ENCODE measurements around the gene TCEAL3.
"Not testable (repeated sequence)": the region's sequence is repeated elsewhere in the genome, so short reads cannot be mapped to it uniquely, and the experiment has no call there.

The TCEAL3 gene

DNA sequence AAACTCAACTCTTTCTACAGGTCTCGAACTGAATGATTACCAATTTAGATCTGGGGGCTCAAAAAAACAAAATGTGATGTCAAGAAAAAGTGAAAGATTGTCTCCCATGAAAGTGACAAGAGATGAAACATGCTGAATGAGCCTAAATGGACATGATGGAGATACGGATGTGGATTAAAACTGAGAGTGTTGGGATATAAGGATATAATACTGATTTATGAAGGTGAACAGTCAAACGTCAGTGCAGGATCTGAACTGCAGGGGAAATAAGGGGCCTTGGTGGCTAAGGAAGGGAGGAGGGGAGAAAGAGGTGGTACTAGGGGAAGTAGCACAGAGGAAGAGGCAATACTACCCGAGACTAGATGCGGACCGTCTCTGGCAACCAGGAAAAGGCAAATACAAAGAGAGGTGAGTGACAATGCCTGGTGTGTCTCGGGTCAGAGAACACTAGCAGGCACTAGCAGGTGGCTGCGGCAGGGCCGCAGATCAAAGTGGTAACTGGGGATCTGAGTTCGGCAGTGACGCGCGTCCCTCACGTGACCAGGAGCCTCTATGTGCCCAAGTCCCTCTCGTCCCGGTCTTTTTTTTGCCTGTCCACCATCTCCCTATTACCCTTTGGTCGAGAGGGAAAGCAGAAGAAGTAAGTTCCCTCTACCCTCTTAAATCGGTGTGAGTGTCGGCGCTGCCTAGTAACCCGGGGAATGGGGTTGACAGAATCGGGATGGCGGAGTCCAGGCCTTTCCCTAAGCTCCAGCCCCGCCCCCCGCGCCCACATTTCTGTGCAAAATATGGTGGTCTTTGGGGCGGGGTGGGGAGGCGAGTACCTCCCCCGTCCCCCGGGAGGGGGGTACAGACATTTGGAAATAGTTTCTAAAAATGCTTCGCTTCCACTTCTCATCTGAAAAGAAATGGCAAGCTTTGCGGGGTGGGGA, 20.9 kb downstream of the TCEAL3 start, which contains the start of gene TCEAL1:
TCEAL1 (plus strand) TSS at position 590 of the 932 bp plus-strand sequence. CDS start 942 bp downstream, outside the sequence.
- FAIRE-seq, result no peak

DNA sequence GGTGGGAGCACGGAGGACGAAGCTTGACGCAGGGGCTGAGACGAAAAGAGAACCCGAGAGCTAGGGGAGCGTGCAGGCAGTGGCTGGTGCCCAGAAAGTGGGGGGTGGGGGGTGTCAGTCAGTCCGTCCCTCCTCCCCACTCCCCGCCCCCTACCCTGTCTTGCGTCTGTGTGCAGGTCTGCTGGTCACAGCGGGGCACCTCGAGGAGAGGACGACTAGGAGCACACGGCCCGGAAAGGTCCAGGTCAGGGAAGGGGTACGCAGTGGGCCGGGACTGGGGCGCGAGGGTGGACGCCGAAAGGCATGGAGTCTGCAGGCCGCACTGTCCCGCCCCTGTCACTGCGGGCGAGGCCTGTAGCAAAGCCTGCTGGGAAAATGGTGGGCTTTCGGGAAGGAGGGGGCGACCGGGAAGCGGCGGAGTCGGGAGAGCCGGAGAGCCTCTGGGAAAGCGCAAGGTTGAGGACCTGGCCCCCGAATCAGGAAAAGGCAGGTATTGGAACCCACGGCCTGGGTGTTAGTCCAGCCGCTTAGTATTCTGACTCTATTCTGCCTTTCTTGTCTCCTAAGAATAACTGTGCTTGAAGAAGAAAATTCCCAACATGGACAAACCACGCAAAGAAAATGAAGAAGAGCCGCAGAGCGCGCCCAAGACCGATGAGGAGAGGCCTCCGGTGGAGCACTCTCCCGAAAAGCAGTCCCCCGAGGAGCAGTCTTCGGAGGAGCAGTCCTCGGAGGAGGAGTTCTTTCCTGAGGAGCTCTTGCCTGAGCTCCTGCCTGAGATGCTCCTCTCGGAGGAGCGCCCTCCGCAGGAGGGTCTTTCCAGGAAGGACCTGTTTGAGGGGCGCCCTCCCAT, 21.8 kb downstream of the TCEAL3 start:
- FAIRE-seq, result no peak

DNA sequence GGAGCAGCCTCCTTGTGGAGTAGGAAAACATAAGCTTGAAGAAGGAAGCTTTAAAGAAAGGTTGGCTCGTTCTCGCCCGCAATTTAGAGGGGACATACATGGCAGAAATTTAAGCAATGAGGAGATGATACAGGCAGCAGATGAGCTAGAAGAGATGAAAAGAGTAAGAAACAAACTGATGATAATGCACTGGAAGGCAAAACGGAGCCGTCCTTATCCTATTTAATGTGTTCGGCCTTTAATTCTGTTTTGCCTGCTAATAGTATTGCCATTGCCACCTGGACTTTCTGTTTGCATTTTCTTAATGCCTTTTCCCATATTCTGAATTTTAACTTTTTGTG, 22.4 kb downstream of the TCEAL3 start:
- no peak for FAIRE-seq

DNA sequence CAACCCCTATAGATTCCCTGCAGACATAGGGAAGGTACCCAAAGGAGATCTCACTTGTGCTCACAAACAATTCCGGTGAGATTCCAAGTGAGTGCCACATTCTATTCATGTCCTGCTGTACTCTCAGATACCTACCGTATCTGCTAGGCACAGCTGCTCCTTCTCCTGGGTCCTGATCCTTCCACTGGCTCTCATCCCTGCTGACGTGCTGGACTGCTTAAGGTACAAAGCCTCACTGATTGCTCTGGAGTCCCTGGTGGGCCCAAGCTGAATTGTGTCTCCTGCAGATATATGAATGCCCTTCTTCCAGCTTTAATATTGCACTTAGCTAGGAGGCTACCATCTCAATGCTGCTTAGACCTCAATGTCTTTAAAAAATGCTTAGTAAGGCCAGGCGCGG, 23.4 kb downstream of the TCEAL3 start:
- FAIRE-seq, result no peak

DNA sequence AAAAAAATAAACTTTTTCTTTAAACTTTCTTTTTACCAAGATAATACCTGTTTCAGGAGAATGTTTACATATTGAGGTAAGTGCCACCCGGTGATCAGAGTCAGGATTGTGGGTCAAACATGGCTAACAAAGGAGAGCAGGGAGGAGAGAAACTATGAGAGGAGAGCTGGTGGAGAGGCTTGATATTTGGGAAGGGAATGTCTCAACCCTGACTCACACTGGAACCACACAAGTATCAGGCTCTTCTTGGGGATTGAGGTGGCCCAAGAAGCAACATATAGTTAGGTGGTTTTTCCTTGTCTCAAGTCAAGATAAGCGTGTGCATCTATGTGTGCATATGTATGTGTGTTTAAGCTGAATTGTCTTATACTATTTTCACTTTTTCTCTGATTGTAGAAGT, 27.7 kb downstream of the TCEAL3 start:
- FAIRE-seq, result no peak

DNA sequence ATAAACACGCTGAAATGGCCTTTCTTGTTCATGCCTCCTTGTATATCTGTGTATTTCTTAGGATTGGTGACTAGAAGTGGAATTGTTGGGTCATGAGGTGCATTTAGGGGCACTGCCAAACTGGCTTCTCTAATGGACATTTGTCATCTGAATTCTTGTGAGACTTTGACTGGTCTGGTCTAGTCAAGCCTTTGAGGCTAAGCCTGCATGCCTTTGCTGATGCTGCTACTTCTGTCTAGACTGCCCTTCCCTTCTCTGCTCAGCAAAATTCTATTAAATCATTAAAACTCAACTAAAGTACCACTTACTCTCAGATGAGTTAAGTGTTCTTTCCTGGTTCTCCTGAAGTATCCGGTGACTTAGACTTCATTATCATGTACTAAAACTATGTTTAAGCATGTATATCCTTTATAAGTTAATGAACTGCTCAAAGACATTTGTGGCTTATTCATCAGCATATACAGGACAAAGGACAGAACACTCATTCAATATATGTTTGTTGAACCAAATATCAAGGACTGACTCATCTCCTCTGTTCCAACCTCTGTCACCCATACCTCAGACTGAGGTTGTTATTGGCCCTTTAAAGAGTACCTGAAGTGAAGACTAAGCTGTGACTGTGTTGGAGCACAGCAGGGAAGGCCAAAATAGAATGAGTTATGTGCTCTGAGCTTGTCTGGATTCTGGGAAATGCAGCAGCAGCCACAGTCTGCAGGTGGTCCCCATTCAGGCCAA, 30.0 kb downstream of the TCEAL3 start:
- FAIRE-seq, result no peak

DNA sequence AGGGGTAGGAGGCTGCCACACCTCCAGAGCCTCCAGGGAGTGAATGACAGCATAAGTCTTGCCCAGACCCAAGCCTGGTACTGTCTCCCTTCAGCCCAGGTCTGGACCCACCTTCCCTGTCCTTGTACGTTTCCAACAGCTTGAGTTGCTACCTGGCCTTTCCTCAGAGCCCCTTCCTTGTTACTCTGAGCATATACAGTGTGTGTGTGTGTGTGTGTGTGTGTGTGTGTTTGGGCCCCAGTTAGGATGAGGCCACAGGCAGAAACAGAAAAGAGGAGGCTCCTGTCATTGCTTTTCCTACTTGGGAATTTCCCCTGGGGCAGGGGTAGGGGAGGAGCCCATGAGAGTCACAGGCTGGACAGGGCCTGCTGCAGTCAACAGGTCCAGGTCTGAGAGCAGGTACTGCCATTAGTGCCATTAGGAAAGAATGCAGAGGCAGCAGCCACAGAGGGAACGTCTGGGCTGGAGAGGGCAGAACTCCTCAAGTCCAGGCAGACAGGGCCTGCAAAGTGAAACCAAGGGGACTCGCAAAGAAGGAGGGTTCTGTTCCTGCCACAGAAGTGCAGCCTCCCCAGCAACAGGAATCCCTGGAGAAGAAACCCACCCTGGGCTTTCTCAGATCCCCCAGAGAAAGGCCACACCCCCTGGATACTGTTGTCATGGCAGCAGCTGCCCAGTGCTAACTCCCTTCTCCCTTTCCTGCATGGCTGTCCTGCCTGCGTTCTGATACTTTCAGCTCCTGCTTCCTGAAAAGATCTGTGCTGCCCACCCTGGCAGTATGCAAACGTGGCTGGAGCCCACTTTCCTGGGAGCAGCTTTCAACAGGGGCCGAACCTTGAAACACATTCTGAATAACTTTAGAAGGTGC, 30.9 kb downstream of the TCEAL3 start:
- FAIRE-seq, result not testable (repeated sequence)

DNA sequence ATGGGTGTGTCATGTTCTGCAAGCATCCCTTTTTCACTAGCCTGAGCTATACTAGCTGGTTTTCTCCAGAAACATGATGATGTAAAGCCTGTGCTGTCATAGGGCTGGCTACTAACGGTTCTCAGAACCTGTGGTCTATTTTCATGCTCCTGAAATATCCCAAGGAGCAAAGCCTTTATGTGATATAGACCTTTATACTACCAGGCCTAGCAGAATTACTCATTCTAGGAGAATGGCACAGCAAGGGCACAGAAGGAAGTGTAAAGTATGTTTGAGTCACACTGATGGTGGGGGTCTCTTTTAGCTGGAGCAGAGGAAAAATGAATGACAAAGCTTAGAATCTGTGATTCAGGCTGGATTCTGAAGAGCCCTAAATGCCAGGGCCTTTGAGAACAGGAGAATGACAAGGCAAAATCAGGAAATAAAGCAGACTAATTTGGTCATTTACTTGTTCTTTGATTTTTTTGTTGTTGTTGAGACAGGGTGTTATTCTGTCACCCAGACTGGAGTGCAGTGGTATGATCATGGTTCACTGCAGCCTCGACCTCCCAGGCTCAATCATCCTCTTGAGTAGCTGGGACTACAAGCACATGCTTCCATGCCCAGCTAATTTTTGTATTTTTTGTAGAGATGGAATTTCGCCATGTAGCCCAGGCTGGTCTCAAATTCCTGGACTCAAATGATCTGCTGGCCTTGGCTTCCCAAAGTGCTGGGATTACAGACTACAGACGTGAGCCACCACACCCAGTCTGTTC, 32.8 kb downstream of the TCEAL3 start:
- FAIRE-seq, result no peak

DNA sequence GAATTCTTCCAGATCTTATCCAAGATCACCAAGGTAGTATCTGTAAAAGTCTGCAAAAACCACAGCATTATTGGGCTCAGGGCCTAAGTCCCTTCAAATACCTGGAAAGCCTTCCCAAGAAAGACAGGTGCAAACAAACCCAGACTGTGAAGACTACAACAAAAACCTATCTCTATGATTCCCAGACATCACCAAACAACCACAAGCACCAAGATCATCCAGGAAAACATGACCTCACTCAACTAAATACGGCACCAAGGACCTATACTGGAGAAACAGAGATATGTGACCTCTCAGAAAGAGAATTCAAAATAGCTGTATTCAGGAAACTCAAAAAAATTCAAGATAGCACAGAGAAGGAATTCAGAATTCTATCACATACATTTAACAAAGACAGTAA, 36.4 kb downstream of the TCEAL3 start:
- FAIRE-seq, result no peak

DNA sequence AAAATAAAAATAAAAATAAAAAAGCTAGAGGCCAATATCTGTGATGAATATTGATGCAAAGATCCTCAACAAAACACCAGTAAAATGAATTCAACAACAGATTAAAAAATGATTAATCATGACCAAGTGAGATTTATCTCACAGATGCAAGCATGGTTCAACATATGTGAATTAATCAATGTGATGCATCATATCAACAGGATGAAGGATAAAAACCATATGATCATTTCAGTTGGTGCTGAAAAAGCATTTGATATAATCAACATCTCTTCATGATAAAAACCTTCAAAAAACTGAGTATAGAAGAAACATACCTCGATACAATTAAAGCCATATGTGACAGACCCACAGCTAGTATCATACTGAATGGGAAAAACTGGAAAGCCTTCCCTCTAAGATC, 39.9 kb downstream of the TCEAL3 start:
- no peak for FAIRE-seq

DNA sequence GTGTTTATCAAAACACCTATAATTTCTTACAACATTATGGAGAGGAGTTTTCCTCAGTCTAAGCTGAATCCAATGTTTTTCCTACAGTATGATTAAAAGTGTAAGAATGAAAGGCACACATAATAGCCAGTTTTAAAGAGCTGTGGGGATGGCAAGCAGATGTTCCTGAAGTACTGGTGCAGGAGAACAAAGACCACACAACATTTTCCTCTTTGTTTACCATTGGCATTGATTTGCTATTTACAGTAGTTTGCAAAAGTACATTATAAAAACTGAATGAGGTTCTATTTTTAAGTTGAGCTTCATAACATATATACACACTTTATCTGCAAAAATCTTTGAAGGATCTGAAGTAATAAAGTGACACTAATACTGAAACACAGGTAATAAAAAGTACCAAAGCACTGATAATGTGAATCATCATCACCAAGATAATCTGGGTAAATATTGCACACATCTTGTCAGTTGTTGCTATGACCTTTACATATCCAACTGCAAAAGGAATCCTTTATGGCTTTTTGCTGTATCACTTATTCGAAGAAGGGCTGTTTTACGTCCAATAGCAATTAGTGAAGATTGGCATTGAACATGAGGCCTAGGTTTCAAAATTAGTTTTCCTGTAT, 43.5 kb downstream of the TCEAL3 start:
- no peak for FAIRE-seq

DNA sequence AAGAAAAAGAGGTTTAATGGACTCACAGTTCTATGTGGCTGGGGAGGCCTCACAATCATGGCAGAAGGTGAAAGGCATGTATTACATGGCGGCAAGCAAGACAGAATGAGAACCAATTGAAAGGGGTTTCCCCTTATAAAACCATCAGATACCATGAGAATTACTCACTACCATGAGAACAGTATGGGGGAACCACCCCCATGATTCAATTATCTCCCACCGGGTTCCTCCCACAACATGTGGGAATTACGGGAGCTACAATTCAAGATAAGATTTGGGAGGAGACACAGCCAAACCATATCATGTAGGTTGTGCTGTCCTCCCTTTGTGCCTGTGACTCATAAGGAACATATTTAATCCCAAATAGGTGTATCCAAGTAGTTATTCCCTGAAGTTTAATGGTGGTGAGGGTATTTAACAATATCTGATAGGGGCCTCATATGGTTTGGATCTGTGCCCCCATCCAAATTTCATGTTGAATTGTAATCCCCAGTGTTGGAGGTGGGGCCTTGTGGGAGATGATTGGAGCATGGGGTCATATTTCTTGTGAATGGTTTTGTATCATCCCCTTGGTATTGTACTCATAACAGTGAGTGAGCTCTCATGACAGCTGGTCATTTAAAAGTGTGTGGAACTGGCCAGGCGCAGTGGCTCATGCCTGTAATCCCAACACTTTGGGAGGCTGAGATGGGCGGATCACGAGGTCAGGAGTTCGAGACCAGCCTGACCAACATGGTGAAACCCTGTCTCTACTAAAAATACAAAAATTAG, 47.7 kb downstream of the TCEAL3 start:
- FAIRE-seq, result not testable (repeated sequence)

DNA sequence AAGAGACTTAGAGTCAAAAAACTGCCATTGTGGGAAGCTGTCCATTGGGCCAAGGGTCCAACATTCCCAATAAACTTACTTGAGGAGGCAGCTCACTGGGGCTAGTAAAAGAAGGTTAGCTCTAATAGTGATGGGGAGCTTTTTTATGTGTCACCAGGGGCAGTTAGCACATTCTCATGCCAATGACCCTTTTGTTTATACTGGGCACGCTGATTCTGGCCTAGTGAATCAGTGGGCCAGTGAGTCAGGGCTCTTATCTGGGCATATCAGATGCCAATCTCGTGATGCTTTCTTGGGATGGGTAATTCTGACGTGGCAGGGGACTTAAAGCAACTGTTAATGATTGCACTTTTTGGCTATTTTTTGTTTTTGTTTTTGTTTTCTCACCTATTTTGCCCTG, 48.9 kb downstream of the TCEAL3 start:
- no peak for FAIRE-seq

DNA sequence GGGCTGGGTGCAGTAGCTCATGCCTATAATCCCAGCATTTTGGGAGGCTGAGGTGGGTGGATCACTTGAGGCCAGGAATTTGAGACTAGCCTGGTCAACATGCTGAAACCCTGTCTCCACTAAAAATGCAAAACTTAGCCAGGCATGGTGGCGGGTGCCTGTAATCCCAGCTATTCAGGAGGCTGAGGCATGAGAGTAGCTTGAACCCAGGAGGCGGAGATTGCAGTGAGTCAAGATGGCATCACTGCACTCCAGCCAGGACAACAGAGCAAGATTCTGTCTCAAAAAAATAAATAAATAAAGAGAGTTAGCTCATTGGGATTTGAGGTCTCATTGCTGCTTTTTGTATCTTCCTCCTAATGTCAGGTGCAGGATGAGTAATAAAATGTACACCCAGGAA, 49.3 kb downstream of the TCEAL3 start:
- not testable (repeated sequence) for FAIRE-seq

DNA sequence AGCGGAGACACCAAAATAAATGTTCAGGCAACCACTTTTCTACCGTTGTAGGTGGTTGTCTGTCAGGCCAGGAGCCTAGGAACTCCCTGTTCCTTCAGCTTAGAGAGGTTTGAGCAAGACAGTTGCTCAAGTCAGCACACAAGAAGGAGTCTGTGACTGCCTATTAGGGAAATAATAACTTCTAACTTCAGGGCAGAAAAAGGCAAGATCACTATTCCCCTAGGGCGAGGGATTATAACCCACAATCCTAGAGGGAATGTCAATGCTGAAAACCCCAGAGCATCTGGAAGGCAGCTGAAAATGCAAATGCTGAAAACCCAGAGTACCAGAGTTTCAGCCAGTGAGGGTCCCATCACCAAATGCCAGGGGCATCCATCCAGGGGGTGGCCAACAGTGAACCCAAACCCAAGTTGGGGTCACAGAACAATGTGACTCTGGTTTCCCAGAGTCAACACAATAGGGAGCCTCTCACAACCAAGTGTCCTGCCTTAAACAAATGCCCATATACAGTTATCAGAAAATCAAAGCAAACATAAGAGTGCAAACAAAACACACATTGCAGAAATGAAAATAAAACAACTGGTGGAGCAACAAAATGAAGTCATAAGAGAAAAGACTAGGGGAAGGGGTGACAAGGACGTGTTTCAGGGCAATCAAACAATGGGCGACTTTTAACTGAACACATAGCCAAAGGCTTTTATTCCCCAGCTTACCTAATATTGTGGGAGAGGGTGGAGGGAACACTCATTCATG, 51.1 kb downstream of the TCEAL3 start:
- FAIRE-seq, result no peak

DNA sequence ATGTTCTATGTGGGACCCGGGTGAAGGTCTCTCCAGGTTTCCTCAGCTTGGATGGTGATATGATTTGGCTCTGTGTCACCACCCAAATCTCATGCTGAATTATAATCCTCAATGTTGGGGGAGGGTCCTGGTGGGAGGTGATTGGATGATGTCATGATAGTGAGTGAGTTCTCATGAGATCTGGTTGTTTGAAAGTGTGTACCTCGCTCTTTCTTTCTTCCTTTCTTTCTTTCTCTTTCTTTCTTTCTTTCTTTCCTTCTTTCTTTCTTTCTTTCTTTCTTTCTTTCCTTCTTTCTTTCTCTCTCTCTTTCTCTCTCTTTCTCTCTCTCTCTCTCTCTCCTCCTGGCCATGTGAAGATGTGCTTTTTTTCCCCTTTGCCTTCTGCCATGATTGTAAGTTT, 51.7 kb downstream of the TCEAL3 start:
- FAIRE-seq, result not testable (repeated sequence)
